Measurements from ENCODE around the gene ZSCAN12.

Gene ZSCAN12

GRCh38 chr6:28349344-28349891 is 50.1 kb downstream of the ZSCAN12 start:
- peak overlapping the region; percentile 75 for H3K27ac ChIP-seq
- H3K9me3 ChIP-seq (ENCODE audit: severe bottlenecking) = no peaks in the 10 kb centered on the region
- no peaks in the 10 kb centered on the region for H3K27me3 ChIP-seq (ENCODE audit: insufficient read depth, low read depth, severe bottlenecking)
- no peaks in the 10 kb centered on the region for H3K36me3 ChIP-seq
- H3K4me3 ChIP-seq (ENCODE audit: low read depth, low read length) = peak overlapping the region; percentile 99
- no peak for DNase-seq
- no peak for TF ChIP-seq CTCF (IDR thresholded peaks at IDR 0.05; ENCODE audit: low read depth, low read length)

GRCh38 chr6:28347119-28347518 is 52.4 kb downstream of the ZSCAN12 start:
- no peaks in the 10 kb centered on the region for H3K9me3 ChIP-seq (ENCODE audit: severe bottlenecking)
- no peaks in the 10 kb centered on the region for H3K36me3 ChIP-seq
- DNase-seq = no peak
- no peak overlapping the region for H3K4me3 ChIP-seq (ENCODE audit: low read depth, low read length)
- no peaks in the 10 kb centered on the region for H3K27me3 ChIP-seq (ENCODE audit: insufficient read depth, low read depth, severe bottlenecking)
- TF ChIP-seq CTCF (IDR thresholded peaks at IDR 0.05; ENCODE audit: low read depth, low read length) = no peak
- H3K27ac ChIP-seq = no peak overlapping the region

GRCh38 chr6:28345201-28345600 is 54.3 kb downstream of the ZSCAN12 start:
- H3K27me3 ChIP-seq (ENCODE audit: insufficient read depth, low read depth, severe bottlenecking) = no peaks in the 10 kb centered on the region
- no peak for DNase-seq
- no peak overlapping the region for H3K4me3 ChIP-seq (ENCODE audit: low read depth, low read length)
- TF ChIP-seq CTCF (IDR thresholded peaks at IDR 0.05; ENCODE audit: low read depth, low read length) = no peak
- H3K27ac ChIP-seq = no peak overlapping the region
- no peaks in the 10 kb centered on the region for H3K36me3 ChIP-seq
- no peaks in the 10 kb centered on the region for H3K9me3 ChIP-seq (ENCODE audit: severe bottlenecking)

GRCh38 chr6:28343898-28344677 is 55.5 kb downstream of the ZSCAN12 start:
- DNase-seq = no peak
- TF ChIP-seq CTCF (IDR thresholded peaks at IDR 0.05; ENCODE audit: low read depth, low read length) = no peak

GRCh38 chr6:28340310-28341095 is 59.0 kb downstream of the ZSCAN12 start:
- Histone ChIP-seq H3K4me3 (ENCODE audit: low read depth, low read length) (no peak overlapping the region), H3K36me3 (peaks cover 5% of the 10 kb centered on the region; the same call in 1 of the 2 replicates), H3K9me3 (ENCODE audit: severe bottlenecking) (no peaks in the 10 kb centered on the region), H3K27me3 (ENCODE audit: insufficient read depth, low read depth, severe bottlenecking) (no peaks in the 10 kb centered on the region), H3K27ac (no peak overlapping the region)
- no peak for DNase-seq
- TF ChIP-seq CTCF (IDR thresholded peaks at IDR 0.05; ENCODE audit: low read depth, low read length) = no peak

More at GRCh38 chr6:28343898-28344677, 55.5 kb downstream of the ZSCAN12 start:
- Histone ChIP-seq H3K9me3 (ENCODE audit: severe bottlenecking) (no peaks in the 10 kb centered on the region), H3K27me3 (ENCODE audit: insufficient read depth, low read depth, severe bottlenecking) (no peaks in the 10 kb centered on the region), H3K36me3 (no peaks in the 10 kb centered on the region), H3K4me3 (ENCODE audit: low read depth, low read length) (no peak overlapping the region), H3K27ac (no peak overlapping the region)
